ENCODE data around the gene SHH.

- TF ChIP-seq POLR2AphosphoS5 (IDR thresholded peaks at IDR 0.05; ENCODE audit: borderline replicate concordance, low read depth, low read length): no peak
- no peak for TF ChIP-seq EZH2 (IDR thresholded peaks at IDR 0.05)
Observed at GRCh38 chr7:155795401-155795800, 16.9 kb downstream of the SHH start.
